GM18505 (cell line): ENCODE results near the gene FNDC3B.
"Not testable (repeated sequence)": the region's sequence is repeated elsewhere in the genome, so short reads cannot be mapped to it uniquely, and the experiment has no call there.

Experiments used
- ATAC-seq: cut with Tn5 transposase; IDR thresholded peaks from one replicate; pipeline ENCODE4 v1.9.1; 2021; ENCODE audit not compliant: unreplicated experiment
- POLR2A ChIP-seq: IDR thresholded peaks from 4 replicates; pipeline ENCODE4 v1.6.1; 2011; ENCODE audit warnings: borderline replicate concordance; ENCODE audit not compliant: insufficient read depth, insufficient read length; ENCODE audit errors: extremely low read depth

FNDC3B gene

GRCh38 chr3:172236771-172237742 is 197.7 kb downstream of the FNDC3B start:
- no peak for ATAC-seq
- TF ChIP-seq POLR2A, result no peak

DNA sequence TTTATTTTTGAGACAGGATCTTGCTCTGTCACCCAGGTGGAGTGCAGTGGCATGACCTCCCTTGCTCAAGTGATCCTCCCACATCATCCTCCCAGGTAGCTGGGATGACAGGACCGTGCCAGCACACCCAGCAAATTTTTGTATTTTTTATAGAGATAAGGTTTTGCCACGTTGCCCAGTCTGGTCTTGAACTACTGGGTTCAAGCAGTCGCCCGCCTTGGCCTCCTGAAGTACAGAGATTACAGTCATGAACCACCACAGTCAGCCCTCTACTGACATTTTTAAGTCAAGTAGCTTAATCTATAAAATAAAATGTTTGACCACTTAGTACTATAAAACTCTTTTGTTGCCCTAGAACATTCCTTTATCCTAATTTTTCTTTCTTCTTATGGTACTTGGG is 198.8 kb downstream of the FNDC3B start:
- TF ChIP-seq POLR2A, result no peak
- ATAC-seq, result no peak

- ATAC-seq, result no peak
- TF ChIP-seq POLR2A, result no peak
Measured at GRCh38 chr3:172239218-172239790, 199.9 kb downstream of the FNDC3B start.

DNA sequence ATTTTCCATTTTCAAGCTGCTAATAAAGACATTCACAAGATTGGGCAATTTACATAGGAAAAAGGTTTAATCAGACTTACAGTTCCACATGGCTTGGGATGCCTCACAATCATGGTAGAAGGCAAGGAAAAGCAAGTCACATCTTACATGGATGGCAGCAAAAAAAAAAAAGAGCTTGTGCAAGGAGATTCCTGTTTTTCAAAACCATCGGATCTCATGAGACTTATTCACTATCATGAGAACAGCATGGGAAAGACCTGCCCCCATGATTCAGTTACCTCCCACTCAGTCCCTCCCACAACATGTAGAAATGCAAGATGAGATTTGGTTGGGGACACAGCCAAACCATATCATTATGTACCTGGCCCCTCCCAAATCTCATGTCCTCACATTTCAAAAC is 202.0 kb downstream of the FNDC3B start:
- TF ChIP-seq POLR2A, result no peak
- ATAC-seq, result no peak

DNA sequence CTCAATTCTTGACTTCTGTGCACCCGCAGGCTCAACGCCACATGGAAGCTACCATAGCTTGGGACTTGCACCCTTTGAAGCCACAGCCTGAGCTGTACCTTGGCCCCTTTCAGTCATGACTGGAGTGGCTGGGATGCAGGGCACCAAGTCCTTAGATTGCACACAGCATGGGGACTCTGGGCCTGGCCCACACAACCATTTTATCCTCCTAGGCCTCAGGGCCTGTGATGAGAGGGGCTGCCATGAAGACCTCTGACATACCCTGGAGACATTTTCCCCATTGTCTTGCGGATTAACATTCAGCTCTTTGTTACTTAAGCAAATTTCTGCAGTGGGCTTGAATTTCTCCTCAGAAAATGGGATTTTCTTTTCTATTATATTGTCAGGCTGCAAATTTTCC is 203.1 kb downstream of the FNDC3B start:
- not testable (repeated sequence) for ATAC-seq

- not testable (repeated sequence) for ATAC-seq
Measured at GRCh38 chr3:172243376-172243775, 204.0 kb downstream of the FNDC3B start.

- ATAC-seq, result no peak
- no peak for TF ChIP-seq POLR2A
Measured at GRCh38 chr3:172244011-172244410, 204.6 kb downstream of the FNDC3B start.

DNA sequence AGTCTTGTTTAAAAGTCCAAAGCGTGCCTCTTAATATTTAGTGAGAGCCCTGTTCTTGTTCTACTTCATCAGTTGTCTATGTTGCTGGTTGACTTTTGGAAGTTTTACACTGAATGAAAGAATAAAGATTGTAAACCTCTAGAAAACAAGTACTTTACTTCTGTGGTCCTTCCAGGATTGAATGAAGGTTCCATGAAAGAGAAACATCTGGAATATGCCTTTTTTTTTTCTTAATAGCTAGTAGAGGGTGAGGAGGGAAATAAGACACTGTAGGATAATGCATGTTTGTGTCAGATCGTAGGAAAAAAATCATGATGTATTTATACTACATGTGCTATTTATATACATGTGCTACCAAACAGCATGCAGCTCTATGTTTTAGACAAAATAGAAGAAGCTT is 205.9 kb downstream of the FNDC3B start:
- no peak for ATAC-seq
- no peak for TF ChIP-seq POLR2A

- TF ChIP-seq POLR2A, result no peak
- no peak for ATAC-seq
Measured at GRCh38 chr3:172246107-172246844, 206.9 kb downstream of the FNDC3B start.

- ATAC-seq, result no peak
- TF ChIP-seq POLR2A, result no peak
Measured at GRCh38 chr3:172247525-172248274, 208.3 kb downstream of the FNDC3B start.

- no peak for TF ChIP-seq POLR2A
- no peak for ATAC-seq
Measured at GRCh38 chr3:172249039-172249438, 209.7 kb downstream of the FNDC3B start.

DNA sequence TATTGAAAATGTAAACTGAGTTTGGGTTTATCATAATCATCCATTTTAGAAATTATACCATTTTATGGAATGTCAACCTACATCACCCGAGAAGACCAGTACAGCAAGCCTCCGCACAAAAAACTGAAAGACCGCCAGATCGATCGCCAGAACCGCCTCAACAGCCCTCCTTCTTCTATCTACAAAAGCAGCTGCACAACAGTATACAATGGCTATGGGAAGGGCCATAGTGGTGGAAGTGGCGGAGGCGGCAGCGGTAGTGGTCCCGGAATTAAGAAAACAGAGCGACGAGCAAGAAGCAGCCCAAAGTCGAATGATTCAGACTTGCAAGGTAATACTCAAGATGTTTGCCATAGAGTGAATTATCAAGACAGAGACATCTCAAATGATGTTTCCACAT is 211.8 kb downstream of the FNDC3B start:
- no peak for TF ChIP-seq POLR2A
- ATAC-seq, result no peak

DNA sequence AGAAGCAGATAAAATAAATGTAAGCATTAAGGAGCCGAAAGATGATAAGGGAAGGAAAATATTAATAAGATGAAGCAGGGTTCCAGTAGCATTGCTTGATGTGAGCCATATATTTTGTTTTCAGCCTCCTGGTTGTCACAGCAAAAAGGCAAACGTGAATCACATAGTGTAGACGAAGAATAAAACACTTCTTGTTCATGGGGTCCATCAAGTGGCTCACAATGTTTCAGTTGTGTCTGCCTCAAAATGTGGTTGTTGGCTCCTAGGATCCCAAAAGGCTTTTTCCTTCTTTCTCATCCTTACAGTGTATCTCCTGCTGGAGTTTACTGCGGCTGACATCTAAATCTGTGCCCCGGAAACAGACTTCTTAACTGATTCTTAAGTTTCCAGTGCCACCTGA is 213.8 kb downstream of the FNDC3B start:
- TF ChIP-seq POLR2A, result no peak
- no peak for ATAC-seq
